Stimulated activated CD4-positive, alpha-beta T cell treated with anti-CD3 and anti-CD28 coated beads, Interleukin-15, amount 100 ng/mL, for 48 hours (primary cell): ENCODE results near the gene SYT8.

Experiments
- DNase-seq, 2 donors: peaks; one replicate each; pipeline ENCODE4 v3.0.0-alpha.2; 2020; ENCODE audit warnings: low read depth in 2 of 2

SYT8 gene

DNA sequence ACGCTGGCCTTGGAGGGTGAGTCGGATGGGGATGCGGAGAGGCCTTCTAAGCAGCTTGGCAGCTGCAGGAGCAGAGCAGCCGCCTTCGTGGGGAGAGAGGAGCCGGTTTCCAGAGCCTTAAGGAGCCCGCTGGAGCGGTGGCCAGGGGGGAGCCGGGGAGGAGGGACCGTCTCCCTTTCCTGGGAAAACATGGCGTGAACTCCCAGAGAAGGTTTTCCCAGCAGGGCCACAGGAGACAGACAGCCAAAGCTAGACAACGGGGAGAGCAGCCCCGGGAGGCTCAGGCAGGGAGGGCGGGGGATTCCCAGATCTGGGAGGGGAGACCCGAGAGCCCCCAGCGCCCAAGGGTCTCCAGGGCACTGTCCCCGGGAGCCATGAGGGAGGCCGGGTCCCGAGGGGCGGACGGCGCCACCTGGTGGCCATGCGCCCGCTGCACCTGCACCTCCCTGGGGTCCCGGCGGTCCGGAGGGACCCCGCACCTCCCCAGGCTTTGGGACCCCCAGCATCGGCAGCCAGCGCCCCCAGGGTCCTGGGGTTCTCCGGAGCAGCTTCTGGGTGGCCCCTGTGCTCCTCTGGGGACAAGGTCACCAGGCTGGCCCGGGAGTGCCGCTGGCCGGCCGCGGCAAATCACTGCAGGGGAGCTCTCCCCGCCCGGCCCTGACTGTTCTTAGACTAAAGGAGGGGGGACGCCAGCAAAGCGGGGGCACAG is 2.4 kb upstream of the SYT8 start:
- DNase-seq: peak in 1 of 2 donors; percentile 49

DNA sequence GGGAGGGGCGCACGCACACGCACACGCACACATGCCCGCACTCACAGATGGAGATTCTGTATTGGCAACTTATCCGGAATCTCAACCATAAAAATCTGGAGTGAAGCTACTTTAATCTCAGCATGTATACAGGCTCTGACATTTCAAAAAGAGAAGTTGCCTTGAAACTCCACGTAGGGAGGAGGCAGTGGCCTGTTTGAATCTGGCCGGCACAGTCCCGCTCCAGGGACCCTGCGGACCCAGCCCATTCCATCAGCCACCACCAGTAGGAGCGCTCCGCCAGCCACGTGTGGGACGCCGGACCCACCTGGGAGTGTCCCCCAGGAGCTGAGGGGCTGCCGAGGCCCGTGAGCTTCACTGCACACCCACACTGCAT is 1.9 kb upstream of the SYT8 start:
- no peak for DNase-seq

DNA sequence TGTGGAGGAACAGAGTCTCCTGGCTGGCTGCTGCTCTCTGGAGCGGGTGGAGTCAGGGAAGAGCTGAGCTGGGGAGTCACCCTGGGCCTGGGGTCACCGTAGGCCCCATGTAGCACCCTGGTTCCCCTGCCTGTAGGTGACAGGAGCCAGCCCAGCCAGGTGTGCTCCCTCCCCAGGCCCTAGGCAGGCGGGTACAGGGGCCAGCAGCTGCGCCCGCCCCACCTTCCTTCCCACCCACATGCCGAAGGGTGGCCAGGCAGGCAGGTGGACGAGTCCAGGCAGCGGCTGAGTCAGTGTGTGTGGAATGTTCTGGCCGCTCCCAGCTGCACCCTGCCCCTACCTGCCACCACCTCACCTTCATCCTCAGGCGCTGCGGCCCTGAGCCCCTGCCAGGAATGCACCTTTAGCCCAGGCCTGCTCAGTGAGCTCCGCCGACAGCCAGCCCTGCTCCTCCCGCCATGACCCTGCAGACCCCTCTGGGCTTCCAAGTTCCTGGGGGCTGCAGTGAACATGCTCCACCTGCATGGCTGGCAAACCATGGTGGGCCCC is 654 bp upstream of the SYT8 start:
- no peak for DNase-seq

- no peak for DNase-seq
Observed at GRCh38 chr11:1835671-1836010, 851 bp downstream of the SYT8 start.

DNA sequence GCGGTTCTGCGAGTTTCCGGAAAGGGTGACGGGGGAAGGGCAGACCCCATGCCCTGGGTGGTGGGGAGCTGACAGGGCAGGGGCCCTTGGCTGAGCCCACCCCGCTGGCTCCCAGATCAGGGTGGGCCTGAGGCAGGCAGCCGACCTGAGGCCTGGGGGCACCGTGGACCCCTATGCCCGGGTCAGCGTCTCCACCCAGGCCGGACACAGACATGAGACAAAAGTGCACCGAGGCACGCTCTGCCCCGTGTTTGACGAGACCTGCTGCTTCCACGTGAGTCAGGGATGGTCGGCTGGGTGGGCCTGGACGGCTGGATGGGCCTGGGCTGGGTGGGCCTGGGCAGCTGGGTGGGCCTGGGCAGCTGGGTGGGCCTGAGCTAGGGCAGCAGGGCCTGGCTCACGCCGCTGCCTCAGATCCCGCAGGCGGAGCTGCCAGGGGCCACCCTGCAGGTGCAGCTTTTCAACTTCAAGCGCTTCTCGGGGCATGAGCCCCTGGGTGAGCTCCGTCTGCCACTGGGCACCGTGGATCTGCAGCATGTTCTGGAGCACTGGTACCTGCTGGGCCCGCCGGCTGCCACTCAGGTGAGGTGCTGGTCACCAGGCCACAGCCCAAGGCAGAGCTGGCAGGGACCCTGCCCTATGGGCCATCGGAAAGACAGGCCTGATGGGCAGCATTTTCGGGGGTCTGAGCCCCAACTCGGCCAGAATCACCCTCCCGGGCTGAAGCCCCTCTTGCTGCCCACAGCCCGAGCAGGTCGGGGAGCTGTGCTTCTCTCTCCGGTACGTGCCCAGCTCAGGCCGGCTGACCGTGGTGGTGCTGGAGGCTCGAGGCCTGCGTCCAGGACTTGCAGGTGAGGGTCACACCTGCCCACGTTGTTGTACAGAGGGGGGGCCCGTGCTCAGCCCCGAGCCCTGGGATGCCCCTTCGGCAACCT is 1.5 kb downstream of the SYT8 start:
- DNase-seq: no peak

GRCh38 chr11:1837171-1838076 is 2.6 kb downstream of the SYT8 start:
- DNase-seq: peak; percentile 59 to 76

- no peak for DNase-seq
Observed at GRCh38 chr11:1838077-1838425, 3.3 kb downstream of the SYT8 start.

DNA sequence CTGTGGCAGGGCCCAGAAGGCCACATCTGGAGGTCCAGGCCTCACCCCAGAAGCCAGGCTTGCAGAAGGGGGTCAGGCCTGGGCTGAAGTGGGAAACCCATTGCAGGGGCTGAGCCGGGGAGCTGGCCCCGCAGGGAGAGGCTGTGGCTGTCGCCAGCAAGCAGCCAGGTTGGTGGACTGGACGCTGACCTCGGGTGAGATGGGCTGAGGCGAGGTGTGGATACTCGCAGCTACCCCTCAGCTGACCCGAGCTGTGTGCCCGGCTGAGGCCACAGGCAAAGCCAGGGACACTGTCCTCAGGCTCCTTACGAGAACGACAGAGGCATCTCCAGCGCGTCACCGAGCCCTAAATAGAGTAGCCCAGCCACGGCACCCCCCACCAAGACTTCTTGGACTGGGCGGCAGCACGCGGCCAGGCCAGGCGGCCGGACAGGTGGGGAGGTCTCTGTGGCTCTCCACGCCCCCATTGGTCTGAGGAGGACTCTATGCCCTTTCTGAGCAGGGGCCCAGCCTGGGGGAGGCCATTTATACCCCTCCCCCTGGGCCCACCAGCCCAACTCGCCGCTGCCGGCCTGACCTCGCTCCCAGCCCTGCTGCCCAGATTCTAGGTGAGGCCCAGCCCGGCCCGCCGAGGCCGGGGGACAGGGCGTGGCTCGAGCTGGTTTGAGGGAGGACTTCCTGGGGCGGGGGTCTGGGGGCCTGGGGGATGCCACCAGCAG is 3.8 kb downstream of the SYT8 start, which contains the start of gene TNNI2:
Gene TNNI2, plus strand, starts transcription at position 556 of the 719 bp plus-strand sequence. CDS start 716 bp downstream, outside the sequence.
- no peak for DNase-seq

- no peak for DNase-seq
Observed at GRCh38 chr11:1839204-1839923, 4.6 kb downstream of the SYT8 start.

DNA sequence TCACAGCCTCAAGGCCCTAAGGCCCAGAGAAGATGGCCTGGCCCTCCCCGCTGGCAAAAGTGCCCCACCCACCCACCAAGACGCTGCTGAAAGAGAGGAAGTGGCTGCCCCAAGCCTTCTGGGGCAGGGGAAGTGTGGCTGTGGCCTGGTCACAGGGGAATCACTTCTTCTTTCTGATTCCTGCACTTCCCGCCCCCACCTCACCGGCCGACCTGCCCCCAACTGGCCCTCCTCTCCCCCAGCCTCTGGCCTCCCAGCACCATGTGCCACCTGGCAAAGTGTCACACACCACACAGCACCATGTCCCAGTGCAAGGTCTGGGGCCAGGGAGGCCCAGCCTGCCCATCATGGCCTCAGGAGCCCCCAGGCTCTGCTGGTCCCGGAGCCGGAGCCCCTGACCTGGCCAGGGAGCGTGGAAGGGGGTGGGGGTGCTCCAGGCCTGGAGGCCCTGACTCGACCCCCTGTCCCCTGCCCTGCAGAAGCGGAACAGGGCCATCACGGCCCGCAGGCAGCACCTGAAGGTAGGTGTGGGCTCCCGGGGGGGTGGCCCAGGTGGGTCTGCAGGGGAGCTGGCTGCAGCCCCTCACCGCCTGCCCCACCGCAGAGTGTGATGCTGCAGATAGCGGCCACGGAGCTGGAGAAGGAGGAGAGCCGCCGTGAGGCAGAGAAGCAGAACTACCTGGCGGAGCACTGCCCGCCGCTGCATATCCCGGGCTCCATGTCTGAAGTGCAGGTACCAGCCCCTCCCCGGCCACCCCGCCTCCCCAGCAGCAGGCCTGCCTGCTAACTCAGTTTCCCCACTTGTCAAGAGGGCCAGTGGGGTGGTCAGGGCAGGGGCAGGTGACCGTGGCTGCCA is 5.4 kb downstream of the SYT8 start:
- no peak for DNase-seq

GRCh38 chr11:1840780-1841480 is 6.1 kb downstream of the SYT8 start:
- no peak for DNase-seq

DNA sequence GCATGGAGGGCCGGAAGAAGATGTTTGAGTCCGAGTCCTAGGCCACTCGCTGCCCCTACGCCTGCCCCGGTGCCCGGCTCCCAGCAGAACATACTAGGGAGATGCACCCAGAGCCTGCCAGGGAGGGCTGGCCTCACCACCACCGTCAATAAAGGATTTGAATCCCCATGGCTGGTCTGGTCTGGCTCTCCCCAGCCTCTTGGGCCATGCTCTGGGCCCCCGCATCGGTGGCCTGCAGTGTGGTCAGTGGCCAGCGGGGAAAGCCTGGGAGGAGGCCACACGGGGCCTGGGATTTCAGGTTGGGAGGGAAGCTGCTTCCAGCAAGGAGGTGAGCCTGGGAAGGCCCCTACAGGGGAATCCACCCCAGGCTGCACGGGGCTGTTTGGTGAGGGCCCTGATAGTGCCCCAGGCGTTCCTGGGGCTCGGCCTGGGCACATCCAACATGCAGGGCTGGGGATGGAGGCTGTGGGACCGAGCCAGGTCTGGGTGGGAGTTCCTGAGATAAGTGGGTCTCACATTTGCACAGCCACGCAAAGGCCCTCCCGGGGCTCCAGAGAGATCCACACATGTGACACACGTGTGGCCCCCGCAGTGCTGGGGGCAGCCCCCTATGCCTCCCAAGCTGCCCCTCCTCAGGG is 6.8 kb downstream of the SYT8 start:
- DNase-seq: no peak

DNA sequence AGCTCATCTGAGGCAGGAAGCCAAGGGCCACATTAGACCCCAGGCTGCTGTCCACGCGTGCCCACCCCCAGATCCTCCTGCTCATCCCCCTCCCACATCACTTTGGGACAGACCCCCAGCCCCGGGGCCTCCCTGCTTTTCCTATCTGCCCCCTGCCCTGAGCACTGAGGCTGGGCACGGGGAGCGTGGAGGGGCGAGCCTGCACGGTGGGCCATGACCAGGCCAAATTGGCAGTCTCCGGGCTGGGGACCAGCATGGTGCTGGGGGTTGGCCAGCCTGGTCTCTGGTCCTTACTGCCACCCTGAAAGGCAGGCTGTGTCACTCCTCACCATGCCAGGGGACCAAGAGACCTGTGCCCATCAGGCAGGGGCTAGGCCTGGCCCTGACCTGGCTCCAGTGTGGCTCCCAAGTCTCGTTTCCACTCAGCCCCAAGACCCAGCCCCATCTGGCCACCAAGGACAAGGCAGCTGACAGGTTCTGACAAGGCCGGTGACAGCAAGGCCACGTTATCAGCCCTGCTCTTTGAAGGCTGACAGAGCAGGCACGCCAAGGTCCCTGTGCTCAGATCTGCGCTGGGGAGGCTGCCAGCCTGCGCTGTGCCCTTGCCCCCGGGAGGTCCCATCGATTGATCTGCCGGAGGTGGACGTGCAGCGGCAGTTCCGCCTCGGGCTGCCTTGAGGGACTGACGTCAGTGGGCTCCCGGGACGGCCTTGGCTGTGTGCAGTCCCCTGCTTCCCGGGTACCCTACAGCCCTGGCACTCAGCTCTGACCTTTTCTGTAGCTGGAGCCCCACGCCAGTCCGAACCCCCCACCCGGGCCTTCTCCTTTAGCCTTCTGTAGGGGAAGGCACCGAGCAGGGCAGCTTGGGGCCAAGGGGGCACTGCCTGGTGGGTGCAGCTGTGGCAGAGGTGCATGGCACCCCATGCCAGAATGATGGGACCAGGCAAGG is 7.6 kb downstream of the SYT8 start:
- DNase-seq: no peak

DNA sequence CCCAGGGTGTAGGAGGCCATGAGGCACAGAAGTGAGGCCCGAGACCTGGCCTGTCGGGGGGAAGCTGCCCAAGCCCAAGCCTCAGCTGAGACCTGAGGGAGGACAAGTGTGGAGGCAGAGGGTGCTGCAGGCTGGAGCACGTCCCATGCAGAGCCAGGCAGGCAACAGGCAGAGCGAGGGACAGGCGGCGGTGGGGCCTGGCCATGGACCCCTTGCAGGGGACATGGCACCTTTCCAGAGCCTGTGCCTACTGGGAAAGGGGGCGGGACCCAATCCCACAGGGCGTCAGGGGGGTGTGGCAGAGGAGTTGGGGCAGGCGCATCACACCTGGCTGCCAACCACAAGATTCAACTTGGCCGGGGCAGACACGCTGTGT is 8.3 kb downstream of the SYT8 start:
- no peak for DNase-seq

DNA sequence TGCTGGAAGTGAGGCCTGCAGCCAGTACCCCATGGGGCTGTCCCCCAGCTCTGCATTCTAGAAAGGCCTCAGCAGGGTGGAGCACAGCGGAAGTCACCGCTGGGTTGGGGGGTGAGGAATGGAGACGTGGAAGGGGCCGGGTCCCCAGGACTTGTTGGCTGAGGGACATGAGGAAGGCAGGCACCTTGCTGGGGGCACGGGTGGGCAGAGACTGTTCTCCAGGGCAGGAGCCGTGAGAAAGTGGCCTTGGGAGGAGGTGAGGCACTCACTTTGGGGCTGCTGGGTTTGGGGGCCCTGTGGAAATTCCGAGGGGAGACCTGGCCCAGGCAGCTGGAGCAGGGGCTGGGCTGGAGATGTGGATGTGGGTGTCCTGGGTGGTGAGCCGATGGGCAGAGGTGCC is 9.0 kb downstream of the SYT8 start:
- no peak for DNase-seq

GRCh38 chr11:1844221-1845094 is 9.7 kb downstream of the SYT8 start:
- DNase-seq: no peak
